ENCODE results near the gene SLC29A1. TPM values are rescaled to one million over a fixed set of nuclear protein-coding genes. Genes with fewer than 3 reads are reported as not detected.

The SLC29A1 gene
- total and polyA plus RNA-seq, 2 donors (not counting 1 experiment from before 2014, with no cell fraction given): 6.0 to 7.3 TPM

- intact Hi-C loops (cut with micrococcal nuclease): loop anchor here (1.0 to 5.0 kb wide), 6 partner anchors 8 to 119 kb away; partner anchors contain the start of genes AARS2, MRPL14, SLC29A1 and SLC35B2
- CTCF ChIA-PET: interaction anchor here (1.2 to 7.6 kb wide), 9 partner anchors 8 to 1465 kb away, joined by 3 to 68 read pairs (median 11); partner anchors contain the start of genes BICRAL, SLC29A1, SLC35B2 and TMEM151B
- H3K27me3 Mint-ChIP-seq: no peaks in the 10 kb centered on the region
- H3K9me3 ChIP-seq (ENCODE audit: control extremely low read depth in 1 of 3, control insufficient read depth in 2 of 3, insufficient read depth in 1 of 3, low read length in 2 of 3): no peaks in the 10 kb centered on the region
- no peaks in the 10 kb centered on the region for H3K9me3 Mint-ChIP-seq (ENCODE audit: insufficient read depth)
- peak; percentile 99 for DNase-seq
- 0% methylated on average over 25 of the region's 34 CpGs for WGBS (ENCODE audit: insufficient coverage)
- H3K9ac ChIP-seq (ENCODE audit: low read length): peak within 1 kb of the TSS; percentile 99
- H3K36me3 ChIP-seq (replicated peaks in 1 of 2; ENCODE audit: control extremely low read depth in 1 of 2, control insufficient read depth in 1 of 2, extremely low read depth in 1 of 2, insufficient read depth in 2 of 2, low read length in 1 of 2): peaks cover 8 to 39% of the 10 kb centered on the region in 2 experiments
- peak within 1 kb of the TSS; percentile 85 to 100 (median 98) for H3K4me3 ChIP-seq (ENCODE audit: control extremely low read depth in 1 of 5, extremely low read depth in 1 of 5, insufficient read depth in 1 of 5, low read depth in 2 of 5, low read length in 4 of 5)
- peak within 1 kb of the TSS; percentile 97 for H3K4me2 ChIP-seq (replicated peaks; ENCODE audit: low read depth, low read length, poor library complexity, severe bottlenecking)
- peaks cover 47% of the 10 kb centered on the region for H4K20me1 ChIP-seq (ENCODE audit: control insufficient read depth, insufficient read depth, low read length, poor library complexity, severe bottlenecking)
- peaks cover 34% of the 10 kb centered on the region for H3K79me2 ChIP-seq (ENCODE audit: control insufficient read depth, insufficient read depth, low read length)
- H3K4me1 ChIP-seq (ENCODE audit: control insufficient read depth in 2 of 2, insufficient read depth in 2 of 2, low read length in 2 of 2): peaks cover 12 to 30% of the 10 kb centered on the region in 2 donors
- TF ChIP-seq EZH2 (IDR thresholded peaks at IDR 0.05; ENCODE audit: borderline replicate concordance, insufficient read depth, low read depth, low read length, poor library complexity, severe bottlenecking) (no peak), CTCF (IDR thresholded peaks at IDR 0.05) (no peak)
- H3K4me1 Mint-ChIP-seq: peaks cover 43% of the 10 kb centered on the region
- POLR2A ChIA-PET: interaction anchor here (0.6 to 6.1 kb wide), 16 partner anchors 9 to 617 kb away, joined by 3 to 105 read pairs (median 4); partner anchors contain the start of genes AARS2, CDC5L, GTPBP2 and MRPL14
- ATAC-seq (ENCODE audit: low read depth): peak; percentile 74
- H3K4me3 Mint-ChIP-seq: peak within 1 kb of the TSS; percentile 96
- H2AFZ ChIP-seq (ENCODE audit: insufficient read depth, low read depth, low read length, poor library complexity, severe bottlenecking): peak within 1 kb of the TSS; percentile 86
- H3K27me3 ChIP-seq (replicated peaks in 1 of 4; ENCODE audit: control extremely low read depth in 1 of 4, control insufficient read depth in 3 of 4, insufficient read depth in 4 of 4, low read length in 3 of 4): no peaks in the 10 kb centered on the region
- peak within 1 kb of the TSS; percentile 93 to 99 for H3K27ac ChIP-seq (ENCODE audit: low read length in 2 of 2)
- H3K27ac Mint-ChIP-seq: peak within 1 kb of the TSS; percentile 95
These were observed 23.4 kb downstream of the SLC29A1 start, which contains the start of gene HSP90AB1 for GRCh38 chr6:44246663-44247337. HSP90AB1 (plus strand) TSS chr6:44247101; CDS start chr6:44248630, 1,529 bp downstream.
